Right lobe of liver (tissue), 4 donors: ENCODE data around the gene JAKMIP1.

ENCODE experiments used
- POLR2A ChIP-seq: fragments of 450-650 bp; IDR thresholded peaks from one replicate; pipeline ENCODE4 v1.6.1; 2017; ENCODE audit warnings: antibody characterized with exemption, mild to moderate bottlenecking
- TF ChIP-seq, protein P1 (sequence below), 4 donors: fragments of 200-600 bp in 3 of 4; fragments of 450-650 bp in 1 of 4; IDR thresholded peaks; one replicate each; pipeline versions ENCODE4 v1.5.1 to v1.8.0; 2016 to 2022; ENCODE audit warnings: antibody characterized with exemption in 4 of 4, mild to moderate bottlenecking in 2 of 4
- donor health status: DM: no; HTN: no; CAD: no.
- donor health status: DM: no; HTN: no; CAD: no.
- donor health status: DM: no; HTN: yes; CAD: no.

GRCh38 chr4:6221851-6222760 is 21.8 kb upstream of the JAKMIP1 start:
- TF ChIP-seq, protein P1, sequence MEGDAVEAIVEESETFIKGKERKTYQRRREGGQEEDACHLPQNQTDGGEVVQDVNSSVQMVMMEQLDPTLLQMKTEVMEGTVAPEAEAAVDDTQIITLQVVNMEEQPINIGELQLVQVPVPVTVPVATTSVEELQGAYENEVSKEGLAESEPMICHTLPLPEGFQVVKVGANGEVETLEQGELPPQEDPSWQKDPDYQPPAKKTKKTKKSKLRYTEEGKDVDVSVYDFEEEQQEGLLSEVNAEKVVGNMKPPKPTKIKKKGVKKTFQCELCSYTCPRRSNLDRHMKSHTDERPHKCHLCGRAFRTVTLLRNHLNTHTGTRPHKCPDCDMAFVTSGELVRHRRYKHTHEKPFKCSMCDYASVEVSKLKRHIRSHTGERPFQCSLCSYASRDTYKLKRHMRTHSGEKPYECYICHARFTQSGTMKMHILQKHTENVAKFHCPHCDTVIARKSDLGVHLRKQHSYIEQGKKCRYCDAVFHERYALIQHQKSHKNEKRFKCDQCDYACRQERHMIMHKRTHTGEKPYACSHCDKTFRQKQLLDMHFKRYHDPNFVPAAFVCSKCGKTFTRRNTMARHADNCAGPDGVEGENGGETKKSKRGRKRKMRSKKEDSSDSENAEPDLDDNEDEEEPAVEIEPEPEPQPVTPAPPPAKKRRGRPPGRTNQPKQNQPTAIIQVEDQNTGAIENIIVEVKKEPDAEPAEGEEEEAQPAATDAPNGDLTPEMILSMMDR (IDR thresholded peaks at IDR 0.05): no peak
- no peak for TF ChIP-seq POLR2A
